ENCODE measurements around the gene TPSG1.

The TPSG1 gene

GRCh38 chr16:1220098-1220728, 4.9 kb downstream of the TPSG1 start:
- in situ Hi-C loops (cut with MboI; ENCODE audit: low pct_unique_long_range_greater_than_20kb, low sequenced_read_pairs, unreplicated experiment): no loop called here
- no peak for DNase-seq (ENCODE audit: low spot score)
- TF ChIP-seq CTCF (IDR thresholded peaks at IDR 0.05; ENCODE audit: extremely low read depth, insufficient read depth, missing control alignments): no peak

GRCh38 chr16:1218930-1219611, 6.0 kb downstream of the TPSG1 start:
- DNase-seq (ENCODE audit: low spot score): no peak
- in situ Hi-C loops (cut with MboI; ENCODE audit: low pct_unique_long_range_greater_than_20kb, low sequenced_read_pairs, unreplicated experiment): no loop called here
- TF ChIP-seq CTCF (IDR thresholded peaks at IDR 0.05; ENCODE audit: extremely low read depth, insufficient read depth, missing control alignments): no peak

GRCh38 chr16:1218061-1218929, 6.8 kb downstream of the TPSG1 start:
- DNase-seq (ENCODE audit: low spot score): no peak
- in situ Hi-C loops (cut with MboI; ENCODE audit: low pct_unique_long_range_greater_than_20kb, low sequenced_read_pairs, unreplicated experiment): no loop called here
- no peak for TF ChIP-seq CTCF (IDR thresholded peaks at IDR 0.05; ENCODE audit: extremely low read depth, insufficient read depth, missing control alignments)

GRCh38 chr16:1217526-1217925, 7.5 kb downstream of the TPSG1 start:
- in situ Hi-C loops (cut with MboI; ENCODE audit: low pct_unique_long_range_greater_than_20kb, low sequenced_read_pairs, unreplicated experiment): no loop called here
- no peak for DNase-seq (ENCODE audit: low spot score)
- TF ChIP-seq CTCF (IDR thresholded peaks at IDR 0.05; ENCODE audit: extremely low read depth, insufficient read depth, missing control alignments): no peak

- DNase-seq (ENCODE audit: low spot score): no peak
- in situ Hi-C loops (cut with MboI; ENCODE audit: low pct_unique_long_range_greater_than_20kb, low sequenced_read_pairs, unreplicated experiment): no loop called here
- no peak for TF ChIP-seq CTCF (IDR thresholded peaks at IDR 0.05; ENCODE audit: extremely low read depth, insufficient read depth, missing control alignments)
Measured at GRCh38 chr16:1216681-1217400, 8.2 kb downstream of the TPSG1 start.

- no peak for DNase-seq (ENCODE audit: low spot score)
- in situ Hi-C loops (cut with MboI; ENCODE audit: low pct_unique_long_range_greater_than_20kb, low sequenced_read_pairs, unreplicated experiment): no loop called here
- TF ChIP-seq CTCF (IDR thresholded peaks at IDR 0.05; ENCODE audit: extremely low read depth, insufficient read depth, missing control alignments): no peak
Measured at GRCh38 chr16:1216296-1216619, 8.8 kb downstream of the TPSG1 start.

Data from GM13977 (cell line).